H9 (cell line): ENCODE measurements around the gene DNAJC18. TPM values are rescaled to one million over a fixed set of nuclear protein-coding genes. Genes with fewer than 3 reads are reported as not detected.

Experiments used
- DNase-seq: peaks from one replicate; pipeline ENCODE4 v3.0.0-alpha.2; 2017
- H2AFZ ChIP-seq: one replicate; pipeline ENCODE4 v1.6.1; 2013; ENCODE audit warnings: mild to moderate bottlenecking, low read length, control low read depth, moderate library complexity
- H2AK5ac ChIP-seq: 2 replicates; pipeline ENCODE4 v1.6.1; 2013; ENCODE audit warnings: low read length, control low read depth, mixed read lengths; ENCODE audit not compliant: insufficient read length
- H2BK120ac ChIP-seq: one replicate; pipeline ENCODE4 v1.6.1; 2013; ENCODE audit warnings: low read depth, mild to moderate bottlenecking, low read length, control low read depth, inconsistent platforms; ENCODE audit not compliant: poor library complexity, severe bottlenecking
- H2BK12ac ChIP-seq: 2 replicates; pipeline ENCODE4 v1.6.1; 2013; ENCODE audit warnings: low read length, control low read depth, mixed read lengths, low read depth; ENCODE audit not compliant: insufficient read length
- H2BK15ac ChIP-seq: 2 replicates; pipeline ENCODE4 v1.6.1; 2013; ENCODE audit warnings: low read depth, low read length, control low read depth
- H2BK20ac ChIP-seq: one replicate; pipeline ENCODE4 v1.6.1; 2013; ENCODE audit warnings: low read depth, mild to moderate bottlenecking, low read length, control low read depth, inconsistent platforms; ENCODE audit not compliant: poor library complexity, severe bottlenecking
- H2BK5ac ChIP-seq: 2 replicates; pipeline ENCODE4 v1.6.1; 2013; ENCODE audit warnings: low read length, control low read depth, mixed read lengths; ENCODE audit not compliant: insufficient read length
- H3K14ac ChIP-seq: 2 replicates; pipeline ENCODE4 v1.6.1; 2013; ENCODE audit warnings: low read length, control low read depth; ENCODE audit not compliant: insufficient read depth
- H3K18ac ChIP-seq: 2 replicates; pipeline ENCODE4 v1.6.1; 2013; ENCODE audit warnings: low read depth, mild to moderate bottlenecking, mixed read lengths, low read length, control low read depth; ENCODE audit not compliant: insufficient read length
- H3K23ac ChIP-seq: 2 replicates; pipeline ENCODE4 v1.6.1; 2013; ENCODE audit warnings: low read length, control low read depth, mixed read lengths, low read depth; ENCODE audit not compliant: insufficient read length
- H3K23me2 ChIP-seq: 2 replicates; pipeline ENCODE4 v1.6.1; 2013; ENCODE audit warnings: low read depth, mild to moderate bottlenecking, mixed read lengths, low read length, control low read depth; ENCODE audit not compliant: insufficient read length, poor library complexity, severe bottlenecking
- H3K27ac ChIP-seq: 2 replicates; pipeline ENCODE4 v1.5.1; 2013; ENCODE audit warnings: low read length, control low read depth, mixed read lengths, low read depth; ENCODE audit not compliant: insufficient read length
- H3K27me3 ChIP-seq: 2 replicates; pipeline ENCODE4 v1.6.1; 2013; ENCODE audit warnings: low read length, control low read depth, inconsistent platforms; ENCODE audit not compliant: insufficient read depth
- H3K4ac ChIP-seq: 2 replicates; pipeline ENCODE4 v1.6.1; 2013; ENCODE audit warnings: low read depth, mild to moderate bottlenecking, control low read depth, inconsistent platforms, low read length, moderate library complexity
- H3K4me1 ChIP-seq: 2 replicates; pipeline ENCODE4 v1.6.1; 2013; ENCODE audit warnings: low read length, control low read depth, inconsistent platforms; ENCODE audit not compliant: insufficient read depth
- H3K4me2 ChIP-seq: 2 replicates; pipeline ENCODE4 v1.6.1; 2013; ENCODE audit warnings: low read length, control low read depth, mixed read lengths; ENCODE audit not compliant: insufficient read length, insufficient read depth
- H3K56ac ChIP-seq: 2 replicates; pipeline ENCODE4 v1.6.1; 2013; ENCODE audit warnings: low read depth, mild to moderate bottlenecking, mixed read lengths, low read length, control low read depth; ENCODE audit not compliant: insufficient read length
- H3K79me1 ChIP-seq: 2 replicates; pipeline ENCODE4 v1.6.1; 2013; ENCODE audit warnings: low read depth, mild to moderate bottlenecking, moderate library complexity, low read length, control low read depth, inconsistent platforms; ENCODE audit not compliant: insufficient read depth, poor library complexity, severe bottlenecking
- H3K79me2 ChIP-seq: 2 replicates; pipeline ENCODE4 v1.6.1; 2013; ENCODE audit warnings: low read length, control low read depth, inconsistent platforms; ENCODE audit not compliant: insufficient read depth
- H3K9ac ChIP-seq: 2 replicates; pipeline ENCODE4 v1.6.1; 2013; ENCODE audit warnings: low read length, control low read depth, mixed read lengths; ENCODE audit not compliant: insufficient read length; ENCODE audit errors: extremely low read depth
- H3K9me3 ChIP-seq: one replicate; pipeline ENCODE4 v1.6.1; 2013; ENCODE audit warnings: low read depth, low read length, inconsistent platforms; ENCODE audit not compliant: control insufficient read depth
- H3T11ph ChIP-seq: one replicate; pipeline ENCODE4 v1.6.1; 2013; ENCODE audit warnings: mild to moderate bottlenecking, low read length, control low read depth, inconsistent platforms
- H4K20me1 ChIP-seq: one replicate; pipeline ENCODE4 v1.6.1; 2013; ENCODE audit not compliant: control insufficient read depth, insufficient read length, insufficient read depth
- H4K5ac ChIP-seq: 2 replicates; pipeline ENCODE4 v1.6.1; 2013; ENCODE audit warnings: low read depth, mild to moderate bottlenecking, mixed read lengths, low read length, control low read depth; ENCODE audit not compliant: insufficient read length
- H4K8ac ChIP-seq: replicated peaks from 2 replicates; pipeline ENCODE4 v1.6.1; 2013; ENCODE audit warnings: low read length, control low read depth, mixed read lengths, low read depth; ENCODE audit not compliant: insufficient read length
- H4K91ac ChIP-seq: 2 replicates; pipeline ENCODE4 v1.6.1; 2013; ENCODE audit warnings: low read depth, mild to moderate bottlenecking, moderate library complexity, mixed read lengths, low read length, control low read depth; ENCODE audit not compliant: insufficient read length
- H3K27ac Mint-ChIP-seq, 3 experiments: 2 replicates in 2 of 3; 3 replicates in 1 of 3; pipeline ENCODE4 v1.8.0; 2020 to 2021; ENCODE audit warnings: mixed read lengths in 3 of 3, mild to moderate bottlenecking in 1 of 3, moderate library complexity in 1 of 3
- H3K27me3 Mint-ChIP-seq: 2 replicates; pipeline ENCODE4 v1.8.0; 2021; ENCODE audit warnings: low read depth, mild to moderate bottlenecking, moderate library complexity, mixed read lengths
- H3K36me3 Mint-ChIP-seq, 3 experiments: 2 replicates in 2 of 3; 3 replicates in 1 of 3; pipeline ENCODE4 v1.8.0; 2020 to 2021; ENCODE audit warnings: low read depth in 3 of 3, mixed read lengths in 3 of 3; ENCODE audit not compliant: insufficient read depth in 1 of 3
- H3K4me1 Mint-ChIP-seq, 2 experiments: 2 replicates each; pipeline ENCODE4 v1.8.0; 2020; ENCODE audit warnings: mixed read lengths in 2 of 2
- H3K4me3 Mint-ChIP-seq, 2 experiments: 2 replicates in 1 of 2; 3 replicates in 1 of 2; pipeline ENCODE4 v1.8.0; 2020 to 2021; ENCODE audit warnings: mild to moderate bottlenecking in 2 of 2, mixed read lengths in 2 of 2, moderate library complexity in 1 of 2
- H3K9me3 Mint-ChIP-seq, 2 experiments: 2 replicates in 1 of 2; 3 replicates in 1 of 2; pipeline ENCODE4 v1.8.0; 2020; ENCODE audit warnings: mild to moderate bottlenecking in 2 of 2, mixed read lengths in 2 of 2, moderate library complexity in 1 of 2
- CTCF ChIP-seq: fragments of 200-600 bp; sonication (generic); conservative IDR thresholded peaks from 3 replicates; pipeline ENCODE4 v1.8.0; 2021; ENCODE audit warnings: antibody characterized with exemption, mild to moderate bottlenecking
- WGBS: extraction: QIAGEN DNeasy Blood & Tissue Kit; methylation state at CpG from one replicate; pipeline ENCODE4 v1.1.7; 2013; ENCODE audit warnings: missing lambda C conversion rate, low lambda C conversion rate, mixed read lengths; ENCODE audit not compliant: insufficient read length; ENCODE audit errors: extremely low coverage; 5-methylcytosine and 5-hydroxymethylcytosine counted together
- total RNA-seq: library from RNA; stranded (reverse); gene quantifications from 2 replicates; pipeline ENCODE4 v1.2.1, GENCODE V29; 2021

Gene DNAJC18
- total RNA-seq, 1 experiment from 2014 or later = 26.5 TPM

GRCh38 chr5:139418793-139419192 lies 20.5 kb downstream of the DNAJC18 start:
- Mint-ChIP-seq H3K36me3 (peaks cover 0 to 51% (median 40%) of the 10 kb centered on the region in 3 experiments; a peak in 6 of 7 replicates), H3K9me3 (no peaks in the 10 kb centered on the region), H3K27ac (no peak overlapping the region), H3K27me3 (peaks cover 1% of the 10 kb centered on the region), H3K4me3 (no peak overlapping the region), H3K4me1 (peaks cover 15 to 25% of the 10 kb centered on the region in 2 experiments)
- no peak overlapping the region for H3T11ph ChIP-seq
- H2BK20ac ChIP-seq = no peak overlapping the region
- no peak for TF ChIP-seq CTCF
- H3K27ac ChIP-seq = no peak overlapping the region
- no peak overlapping the region for H2AFZ ChIP-seq
- no peak overlapping the region for H3K4me2 ChIP-seq
- H3K4me1 ChIP-seq = no peaks in the 10 kb centered on the region
- H2AK5ac ChIP-seq = no peak overlapping the region
- no peaks in the 10 kb centered on the region for H3K23me2 ChIP-seq
- WGBS = no CpG with 5 or more reads among the region's 1 CpG
- H3K27me3 ChIP-seq = no peaks in the 10 kb centered on the region
- no peak overlapping the region for H2BK15ac ChIP-seq
- H3K23ac ChIP-seq = no peak overlapping the region
- H3K9ac ChIP-seq = no peak overlapping the region
- H2BK12ac ChIP-seq = no peak overlapping the region
- no peak overlapping the region for H3K18ac ChIP-seq
- no peak overlapping the region for H4K5ac ChIP-seq
- no peaks in the 10 kb centered on the region for H3K79me2 ChIP-seq
- H4K20me1 ChIP-seq = no peaks in the 10 kb centered on the region
- H3K9me3 ChIP-seq = no peaks in the 10 kb centered on the region
- DNase-seq = no peak
- H2BK120ac ChIP-seq = no peak overlapping the region
- no peak overlapping the region for H3K4ac ChIP-seq
- no peak overlapping the region for H4K8ac ChIP-seq
- no peak overlapping the region for H2BK5ac ChIP-seq
- H3K79me1 ChIP-seq = no peaks in the 10 kb centered on the region
- H3K56ac ChIP-seq = no peak overlapping the region
- no peak overlapping the region for H4K91ac ChIP-seq
- H3K14ac ChIP-seq = no peak overlapping the region
